CD4-positive, alpha-beta T cell treated with Interleukin-6 for 4 hours (primary cell): ENCODE results near the gene MBD3.
"Not testable (repeated sequence)": the region's sequence is repeated elsewhere in the genome, so short reads cannot be mapped to it uniquely, and the experiment has no call there.

Experiments
- DNase-seq: peaks from one replicate; pipeline ENCODE4 v3.0.0-alpha.2; 2020; ENCODE audit warnings: mixed read lengths

Gene MBD3

GRCh38 chr19:1592755-1593500 lies at the start of gene MBD3:
Gene MBD3, minus strand, starts transcription at chr19:1592865. Its CDS starts 234 bp downstream, at chr19:1592631.
- DNase-seq: peak; percentile 92

- not testable (repeated sequence) for DNase-seq
Measured at GRCh38 chr19:1640893-1641448, 48.3 kb upstream of the MBD3 start.

- DNase-seq: no peak
Measured at GRCh38 chr19:1636325-1637236, 43.9 kb upstream of the MBD3 start.

GRCh38 chr19:1634938-1635243 lies 42.2 kb upstream of the MBD3 start:
- no peak for DNase-seq

- DNase-seq: no peak
Measured at GRCh38 chr19:1634242-1634937, 41.7 kb upstream of the MBD3 start.

- no peak for DNase-seq
Measured at GRCh38 chr19:1633269-1633826, 40.7 kb upstream of the MBD3 start.

- DNase-seq: no peak
Measured at GRCh38 chr19:1632462-1633268, 40.0 kb upstream of the MBD3 start.

- no peak for DNase-seq
Measured at GRCh38 chr19:1631557-1632100, 39.0 kb upstream of the MBD3 start.

- no peak for DNase-seq
Measured at GRCh38 chr19:1630811-1631210, 38.1 kb upstream of the MBD3 start.

- no peak for DNase-seq
Measured at GRCh38 chr19:1630012-1630411, 37.3 kb upstream of the MBD3 start.

- DNase-seq: no peak
Measured at GRCh38 chr19:1629256-1629808, 36.7 kb upstream of the MBD3 start.

- DNase-seq: no peak
Measured at GRCh38 chr19:1627194-1627593, 34.5 kb upstream of the MBD3 start.

- no peak for DNase-seq
Measured at GRCh38 chr19:1626417-1627010, 33.8 kb upstream of the MBD3 start.

GRCh38 chr19:1624458-1624857 lies 31.8 kb upstream of the MBD3 start:
- peak; percentile 61 for DNase-seq

GRCh38 chr19:1622541-1622940 lies 29.9 kb upstream of the MBD3 start:
- DNase-seq: no peak

GRCh38 chr19:1622007-1622406 lies 29.3 kb upstream of the MBD3 start:
- DNase-seq: no peak

- no peak for DNase-seq
Measured at GRCh38 chr19:1621574-1621973, 28.9 kb upstream of the MBD3 start.

GRCh38 chr19:1621021-1621420 lies 28.4 kb upstream of the MBD3 start:
- DNase-seq: no peak

GRCh38 chr19:1620502-1620901 lies 27.8 kb upstream of the MBD3 start:
- DNase-seq: no peak

- no peak for DNase-seq
Measured at GRCh38 chr19:1619703-1620102, 27.0 kb upstream of the MBD3 start.

GRCh38 chr19:1619094-1619439 lies 26.4 kb upstream of the MBD3 start:
- DNase-seq: no peak
